ENCODE measurements around the gene ADAMTS10. TPM values are rescaled to one million over a fixed set of nuclear protein-coding genes. Genes with fewer than 3 reads are reported as not detected.

The ADAMTS10 gene
- total and polyA plus RNA-seq, 2 of the 8 experiments (the other 6 are each of a cell fraction or from before 2014, with no cell fraction given), result 6.9 to 17.4 TPM

DNA sequence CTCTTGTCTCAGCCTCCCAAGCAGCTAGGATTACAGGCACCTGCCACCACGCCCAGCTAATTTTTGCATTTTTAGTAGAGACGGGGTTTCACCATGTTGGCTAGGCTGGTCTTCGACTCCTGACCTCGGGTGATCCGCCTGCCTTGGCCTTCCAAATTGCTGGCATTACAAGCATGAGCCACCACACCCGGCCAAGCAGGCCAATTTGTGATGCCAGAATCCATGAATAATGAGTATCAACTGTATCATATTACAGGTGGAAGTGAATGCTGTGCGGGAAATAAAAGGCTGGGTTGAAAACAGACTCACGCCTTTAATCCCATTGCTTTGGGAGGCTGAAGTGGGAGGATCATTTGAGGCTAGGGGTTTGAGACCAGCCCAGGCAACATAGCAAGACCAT lies 16.3 kb upstream of the ADAMTS10 start (continued):
- no peak for TF ChIP-seq TCF12 (IDR thresholded peaks at IDR 0.05; ENCODE audit: low read depth, low read length)
